Bronchial epithelial cell (primary cell): ENCODE data around the gene MRPL51. TPM values are rescaled to one million over a fixed set of nuclear protein-coding genes. Genes with fewer than 3 reads are reported as not detected.
A peak's percentile ranks its signal among the peaks of the same experiment; 100 is the strongest.

Experiments
- DNase-seq: peaks from one replicate; pipeline ENCODE4 v3.0.0-alpha.2; 2010; ENCODE audit warnings: low read depth
- FAIRE-seq: peaks from 2 replicates; lab custom pipeline; 2011; peaks lifted over from hg19 to GRCh38; lab: Jason Lieb, UNC
- H3K27me3 ChIP-seq: 2 replicates; pipeline ENCODE4 v1.5.1; 2011; ENCODE audit warnings: low read length; ENCODE audit not compliant: control insufficient read depth, insufficient read depth
- H3K36me3 ChIP-seq: 2 replicates; pipeline ENCODE4 v1.5.1; 2011; ENCODE audit warnings: low read length; ENCODE audit not compliant: control insufficient read depth, insufficient read depth
- H3K4me3 ChIP-seq: 2 replicates; pipeline ENCODE4 v1.5.1; 2011; ENCODE audit warnings: mild to moderate bottlenecking, low read depth, low read length, control low read depth
- total RNA-seq: library from RNA; depleted of rRNA; stranded (reverse); fragments of >200 nt; gene quantifications from 2 replicates; pipeline ENCODE4 v1.2.1, GENCODE V29; 2014
- TF ChIP-seq, protein P1 (sequence below): IDR thresholded peaks from 2 replicates; pipeline ENCODE4 v1.5.1; 2011; ENCODE audit warnings: mild to moderate bottlenecking, moderate library complexity, low read length, control low read depth, inconsistent platforms; ENCODE audit not compliant: insufficient read depth, severe bottlenecking

MRPL51 gene
- total RNA-seq, 1 donor from 2014 or later: 61.1 TPM

DNA sequence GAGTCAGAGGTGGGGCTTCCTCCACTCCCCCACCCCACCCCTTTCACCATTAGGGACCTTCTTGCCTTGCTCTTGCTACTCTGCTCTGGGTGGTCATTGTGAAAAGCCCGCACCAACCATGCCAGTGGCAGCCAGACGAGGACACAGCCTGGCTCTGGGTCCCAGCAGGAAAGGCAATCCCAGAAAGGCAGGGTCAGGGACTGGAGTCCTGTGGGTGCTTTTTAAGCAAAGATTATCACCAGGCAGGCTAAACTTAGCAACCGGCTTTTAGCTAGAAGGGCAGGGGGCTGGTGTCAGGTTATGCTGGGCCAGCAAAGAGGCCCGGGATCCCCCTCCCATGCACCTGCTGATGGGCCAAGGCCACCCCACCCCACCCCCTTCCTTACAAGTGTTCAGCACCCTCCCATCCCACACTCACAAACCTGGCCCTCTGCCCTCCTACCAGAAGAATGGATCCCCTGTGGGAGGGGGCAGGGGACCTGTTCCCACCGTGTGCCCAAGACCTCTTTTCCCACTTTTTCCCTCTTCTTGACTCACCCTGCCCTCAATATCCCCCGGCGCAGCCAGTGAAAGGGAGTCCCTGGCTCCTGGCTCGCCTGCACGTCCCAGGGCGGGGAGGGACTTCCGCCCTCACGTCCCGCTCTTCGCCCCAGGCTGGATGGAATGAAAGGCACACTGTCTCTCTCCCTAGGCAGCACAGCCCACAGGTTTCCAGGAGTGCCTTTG, 40.0 kb upstream of the MRPL51 start:
- Histone ChIP-seq H3K27me3 (no peaks in the 10 kb centered on the region), H3K4me3 (peak overlapping the region; percentile 94), H3K36me3 (peaks cover 42% of the 10 kb centered on the region)
- no peak for FAIRE-seq
- TF ChIP-seq, protein P1, sequence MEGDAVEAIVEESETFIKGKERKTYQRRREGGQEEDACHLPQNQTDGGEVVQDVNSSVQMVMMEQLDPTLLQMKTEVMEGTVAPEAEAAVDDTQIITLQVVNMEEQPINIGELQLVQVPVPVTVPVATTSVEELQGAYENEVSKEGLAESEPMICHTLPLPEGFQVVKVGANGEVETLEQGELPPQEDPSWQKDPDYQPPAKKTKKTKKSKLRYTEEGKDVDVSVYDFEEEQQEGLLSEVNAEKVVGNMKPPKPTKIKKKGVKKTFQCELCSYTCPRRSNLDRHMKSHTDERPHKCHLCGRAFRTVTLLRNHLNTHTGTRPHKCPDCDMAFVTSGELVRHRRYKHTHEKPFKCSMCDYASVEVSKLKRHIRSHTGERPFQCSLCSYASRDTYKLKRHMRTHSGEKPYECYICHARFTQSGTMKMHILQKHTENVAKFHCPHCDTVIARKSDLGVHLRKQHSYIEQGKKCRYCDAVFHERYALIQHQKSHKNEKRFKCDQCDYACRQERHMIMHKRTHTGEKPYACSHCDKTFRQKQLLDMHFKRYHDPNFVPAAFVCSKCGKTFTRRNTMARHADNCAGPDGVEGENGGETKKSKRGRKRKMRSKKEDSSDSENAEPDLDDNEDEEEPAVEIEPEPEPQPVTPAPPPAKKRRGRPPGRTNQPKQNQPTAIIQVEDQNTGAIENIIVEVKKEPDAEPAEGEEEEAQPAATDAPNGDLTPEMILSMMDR: no peak
- peak; percentile 72 for DNase-seq

DNA sequence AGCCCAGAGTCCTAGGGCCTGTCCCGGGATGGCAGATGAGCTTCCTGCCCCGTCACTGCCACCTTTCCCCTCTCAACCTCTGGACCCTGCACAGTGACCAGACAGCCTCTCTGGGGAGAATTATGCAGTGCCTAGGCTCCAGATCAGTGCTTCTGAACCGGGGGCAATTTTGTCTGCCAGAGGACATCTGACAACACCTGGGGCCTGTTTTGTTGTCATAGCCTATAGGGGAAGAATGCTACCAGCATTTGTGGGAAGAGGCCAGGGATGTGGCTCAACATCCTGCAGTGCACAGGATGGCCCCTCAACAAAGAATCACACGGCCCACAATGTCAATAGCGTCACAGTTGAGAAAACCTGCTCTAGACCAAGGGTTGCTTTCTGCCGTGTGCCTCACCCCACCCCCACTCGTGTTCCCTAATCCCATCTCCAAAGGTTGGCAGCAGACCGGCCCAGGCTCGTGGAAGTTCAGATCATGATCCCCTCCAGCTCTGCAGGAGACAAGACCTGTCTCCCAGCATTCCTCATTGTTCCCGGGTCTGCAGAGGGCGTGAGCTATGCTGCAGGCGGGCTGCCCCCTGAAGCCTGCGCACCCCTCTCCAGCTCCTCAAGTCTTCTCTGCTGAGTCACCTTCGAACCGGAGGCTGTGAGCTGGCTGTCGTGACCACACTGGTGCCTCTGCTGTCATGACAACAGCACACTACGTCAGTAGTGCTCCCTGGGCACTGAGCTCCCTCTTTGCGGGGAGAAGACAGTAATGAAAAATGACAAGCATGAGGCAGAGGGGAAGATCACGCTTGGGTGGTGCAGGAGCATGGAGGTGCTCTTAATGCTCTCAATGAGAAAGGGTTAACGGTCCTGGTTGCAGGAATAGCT, 39.2 kb upstream of the MRPL51 start:
- no peak for FAIRE-seq
- Histone ChIP-seq H3K4me3 (peak overlapping the region; percentile 94), H3K27me3 (no peaks in the 10 kb centered on the region), H3K36me3 (peaks cover 41% of the 10 kb centered on the region)
- DNase-seq: peak; percentile 96
- TF ChIP-seq, protein P1: no peak

DNA sequence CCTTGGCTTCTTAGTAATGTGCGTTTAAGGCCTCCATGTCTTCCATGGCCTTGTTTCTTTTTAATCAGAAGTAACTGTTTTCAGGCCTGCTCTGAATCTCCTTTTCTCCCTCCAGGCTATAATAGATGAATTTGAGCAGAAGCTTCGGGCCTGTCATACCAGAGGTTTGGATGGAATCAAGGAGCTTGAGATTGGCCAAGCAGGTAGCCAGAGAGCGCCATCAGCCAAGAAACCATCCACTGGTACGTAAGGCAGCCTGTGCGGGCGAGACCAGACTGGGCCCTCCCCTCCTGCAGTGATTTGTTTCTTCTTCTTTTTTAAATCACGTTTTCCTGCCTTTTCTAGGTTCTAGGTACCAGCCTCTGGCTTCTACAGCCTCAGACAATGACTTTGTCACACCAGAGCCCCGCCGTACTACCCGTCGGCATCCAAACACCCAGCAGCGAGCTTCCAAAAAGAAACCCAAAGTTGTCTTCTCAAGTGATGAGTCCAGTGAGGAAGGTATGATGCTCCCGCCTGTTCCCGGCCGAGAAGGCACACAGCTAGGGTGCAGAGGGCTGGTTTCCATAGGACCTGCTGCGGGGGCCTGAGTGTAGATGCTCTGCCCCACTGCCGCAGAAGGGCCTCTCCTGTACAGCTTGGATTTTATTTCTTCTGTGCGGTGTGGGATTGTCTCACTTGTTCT, 37.7 kb upstream of the MRPL51 start:
- FAIRE-seq (no peak), DNase-seq (no peak)
- TF ChIP-seq, protein P1: no peak
- H3K4me3 ChIP-seq: no peak overlapping the region
- H3K36me3 ChIP-seq: peaks cover 35% of the 10 kb centered on the region
- no peaks in the 10 kb centered on the region for H3K27me3 ChIP-seq

DNA sequence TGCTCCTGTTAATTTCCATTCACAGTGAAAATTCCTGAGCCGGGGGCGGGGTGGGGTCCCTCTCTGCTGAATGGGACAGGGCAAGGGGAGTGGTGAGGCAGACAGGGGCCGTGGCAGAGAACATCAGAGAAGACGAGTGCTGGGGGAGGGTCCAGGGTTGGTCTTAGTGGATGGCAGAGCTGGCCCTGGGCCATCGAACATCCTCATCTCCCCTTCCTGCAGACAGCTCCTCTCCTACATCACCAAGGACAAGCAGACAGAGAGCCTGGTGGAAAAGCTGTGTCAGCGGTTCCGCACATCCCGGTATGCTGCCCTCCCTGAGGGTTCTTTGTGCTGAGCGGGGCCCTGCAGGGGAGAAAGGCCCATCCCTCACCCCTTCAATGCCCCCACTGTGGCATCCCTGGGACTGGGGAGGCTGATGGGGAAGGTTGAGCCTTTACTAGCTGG, 36.3 kb upstream of the MRPL51 start:
- DNase-seq: no peak

DNA sequence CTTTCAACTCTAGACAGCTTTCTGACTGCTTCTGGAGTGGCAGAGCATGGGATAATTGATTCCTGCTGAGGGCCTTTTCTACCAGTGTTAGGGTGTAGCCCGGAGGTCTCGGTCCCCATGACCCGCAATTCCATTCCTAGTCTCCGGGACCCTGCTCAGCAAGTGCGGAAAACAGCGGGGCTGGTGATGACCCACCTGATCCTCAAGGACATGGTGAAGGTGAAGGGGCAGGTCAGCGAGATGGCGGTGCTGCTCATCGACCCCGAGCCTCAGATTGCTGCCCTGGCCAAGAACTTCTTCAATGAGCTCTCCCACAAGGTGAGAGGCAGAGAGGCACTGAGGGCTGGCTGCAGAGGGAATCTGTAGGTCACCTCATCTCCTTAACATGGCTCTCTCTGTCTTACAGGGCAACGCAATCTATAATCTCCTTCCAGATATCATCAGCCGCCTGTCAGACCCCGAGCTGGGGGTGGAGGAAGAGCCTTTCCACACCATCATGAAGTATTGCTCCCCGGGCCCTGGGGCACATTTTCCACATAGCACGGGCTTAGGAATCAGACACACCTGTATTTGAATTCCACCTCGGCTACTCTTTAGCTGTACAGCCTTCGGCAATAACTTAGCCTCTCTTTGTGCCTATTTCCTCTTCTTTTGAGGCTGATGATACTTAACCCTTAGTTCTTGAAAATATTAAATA, 35.6 kb upstream of the MRPL51 start:
- Histone ChIP-seq H3K36me3 (peaks cover 34% of the 10 kb centered on the region), H3K4me3 (no peak overlapping the region), H3K27me3 (no peaks in the 10 kb centered on the region)
- DNase-seq (no peak), FAIRE-seq (no peak)
- TF ChIP-seq, protein P1: no peak

More for the DNA sequence above, 36.3 kb upstream of the MRPL51 start:
- no peak overlapping the region for H3K4me3 ChIP-seq
- H3K36me3 ChIP-seq: peaks cover 30% of the 10 kb centered on the region
- no peak for FAIRE-seq
- TF ChIP-seq, protein P1: no peak
- no peaks in the 10 kb centered on the region for H3K27me3 ChIP-seq
